Testis (tissue), 3 donors: ENCODE data around the gene ZMYM2. TPM values are rescaled to one million over a fixed set of nuclear protein-coding genes. Genes with fewer than 3 reads are reported as not detected.

Experiments
- DNase-seq: peaks from one replicate; pipeline ENCODE4 v3.0.0-alpha.2; 2019
- H3K27ac ChIP-seq, 2 donors: fragments of 200-600 bp; sonication (generic); one replicate each; pipeline ENCODE4 v1.5.1; 2019
- H3K27me3 ChIP-seq: fragments of 200-600 bp; sonication (generic); one replicate; pipeline ENCODE4 v1.5.1; 2019
- H3K36me3 ChIP-seq: fragments of 200-600 bp; sonication (generic); one replicate; pipeline ENCODE4 v1.5.1; 2017; ENCODE audit warnings: low read depth; ENCODE audit errors: missing control alignments
- H3K4me1 ChIP-seq: fragments of 200-600 bp; sonication (generic); one replicate; pipeline ENCODE4 v1.5.1; 2019
- H3K4me3 ChIP-seq, 2 donors: fragments of 200-600 bp; sonication (generic); one replicate each; pipeline ENCODE4 v1.5.1; 2017 to 2019
- H3K9me3 ChIP-seq: fragments of 200-600 bp; sonication (generic); one replicate; pipeline ENCODE4 v1.5.1; 2017
- POLR2A ChIP-seq: fragments of 450-650 bp; IDR thresholded peaks from one replicate; pipeline ENCODE4 v1.6.1; 2017; ENCODE audit warnings: antibody characterized with exemption, mild to moderate bottlenecking, moderate library complexity
- WGBS, 2 donors: methylation state at CpG; one replicate each; pipeline ENCODE4 v1.1.5; 2018; 5-methylcytosine and 5-hydroxymethylcytosine counted together
- intact Hi-C: fragments of 100-400 bp; cut with DNase I; formaldehyde crosslinking; loops from one replicate; pipeline ENCODE4 v1.15.1; 2023; ENCODE audit warnings: low total_unique reads
- polyA plus RNA-seq: library from polyadenylated mRNA; stranded (reverse); fragments of 350-450 nt; fragmentation: Illumina TruSeq; extraction: RNeasy Lipid Tissue Mini Kit (QIAGEN cat#74804); gene quantifications from one replicate; pipeline ENCODE4 v1.2.3, GENCODE V29; 2014; ENCODE audit warnings: low read depth, low replicate concordance; ENCODE audit not compliant: insufficient read depth
- total RNA-seq, 2 donors: library from RNA; depleted of rRNA; stranded (reverse); fragments of >200 nt; gene quantifications; one replicate each; pipeline ENCODE4 v1.2.3, GENCODE V29; 2016
- TF ChIP-seq, protein P1 (sequence below), 3 experiments: fragments of 450-650 bp in 2 of 3; fragments of 200-600 bp in 1 of 3; sonication (generic) in 1 of 3; IDR thresholded peaks; one replicate each; pipeline ENCODE4 v1.5.1; 2016 to 2019; ENCODE audit warnings: antibody characterized with exemption in 3 of 3, mild to moderate bottlenecking in 2 of 3, moderate library complexity in 1 of 3

ZMYM2 gene
- total and polyA plus RNA-seq, 3 donors from 2014 or later = 110 to 177 (median 162) TPM

- peaks cover 6% of the 10 kb centered on the region for H3K4me1 ChIP-seq
- H3K9me3 ChIP-seq = no peaks in the 10 kb centered on the region
- peak overlapping the region; percentile 80 to 84 for H3K27ac ChIP-seq
- peak overlapping the region; percentile 63 to 74 for H3K4me3 ChIP-seq
- WGBS, 2 donors = 1 to 2% methylated on average over 10 to 53 of the region's 82 CpGs
- H3K27me3 ChIP-seq = no peaks in the 10 kb centered on the region
- DNase-seq = peak; percentile 84
- H3K36me3 ChIP-seq = no peaks in the 10 kb centered on the region
- no peak for TF ChIP-seq POLR2A
- TF ChIP-seq, protein P1, sequence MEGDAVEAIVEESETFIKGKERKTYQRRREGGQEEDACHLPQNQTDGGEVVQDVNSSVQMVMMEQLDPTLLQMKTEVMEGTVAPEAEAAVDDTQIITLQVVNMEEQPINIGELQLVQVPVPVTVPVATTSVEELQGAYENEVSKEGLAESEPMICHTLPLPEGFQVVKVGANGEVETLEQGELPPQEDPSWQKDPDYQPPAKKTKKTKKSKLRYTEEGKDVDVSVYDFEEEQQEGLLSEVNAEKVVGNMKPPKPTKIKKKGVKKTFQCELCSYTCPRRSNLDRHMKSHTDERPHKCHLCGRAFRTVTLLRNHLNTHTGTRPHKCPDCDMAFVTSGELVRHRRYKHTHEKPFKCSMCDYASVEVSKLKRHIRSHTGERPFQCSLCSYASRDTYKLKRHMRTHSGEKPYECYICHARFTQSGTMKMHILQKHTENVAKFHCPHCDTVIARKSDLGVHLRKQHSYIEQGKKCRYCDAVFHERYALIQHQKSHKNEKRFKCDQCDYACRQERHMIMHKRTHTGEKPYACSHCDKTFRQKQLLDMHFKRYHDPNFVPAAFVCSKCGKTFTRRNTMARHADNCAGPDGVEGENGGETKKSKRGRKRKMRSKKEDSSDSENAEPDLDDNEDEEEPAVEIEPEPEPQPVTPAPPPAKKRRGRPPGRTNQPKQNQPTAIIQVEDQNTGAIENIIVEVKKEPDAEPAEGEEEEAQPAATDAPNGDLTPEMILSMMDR (IDR thresholded peaks at IDR 0.05) = peak; percentile 15 to 42 (median 27)
- intact Hi-C loops = no loop called here
These were observed 169.3 kb downstream of the ZMYM2 start for GRCh38 chr13:20127562-20128458.

- intact Hi-C loops = no loop called here
- Histone ChIP-seq H3K36me3 (no peaks in the 10 kb centered on the region), H3K27ac (peak overlapping the region; percentile 80 to 84), H3K4me1 (peaks cover 6% of the 10 kb centered on the region), H3K4me3 (peak overlapping the region; percentile 63 to 74), H3K27me3 (no peaks in the 10 kb centered on the region), H3K9me3 (no peaks in the 10 kb centered on the region)
- WGBS, 2 donors = 1 to 3% methylated on average over 7 to 26 of the region's 28 CpGs
- peak; percentile 46 for DNase-seq
- TF ChIP-seq POLR2A = no peak
- TF ChIP-seq, protein P1 (IDR thresholded peaks at IDR 0.05) = peak in 2 of 3 experiments; percentile 22 to 26
These were observed 170.0 kb downstream of the ZMYM2 start for GRCh38 chr13:20128459-20128931.

GRCh38 chr13:20129076-20129475 is 170.5 kb downstream of the ZMYM2 start:
- Histone ChIP-seq H3K27ac (peak overlapping the region in 1 of 2 donors; percentile 84), H3K36me3 (no peaks in the 10 kb centered on the region), H3K9me3 (no peaks in the 10 kb centered on the region), H3K27me3 (no peaks in the 10 kb centered on the region), H3K4me1 (peaks cover 6% of the 10 kb centered on the region), H3K4me3 (peak overlapping the region; percentile 63 to 74)
- no peak for DNase-seq
- intact Hi-C loops = no loop called here
- TF ChIP-seq, protein P1 (IDR thresholded peaks at IDR 0.05) = no peak
- no peak for TF ChIP-seq POLR2A
- WGBS, 2 donors = 53 to 60% methylated on average over 17 to 18 of the region's 18 CpGs

DNA sequence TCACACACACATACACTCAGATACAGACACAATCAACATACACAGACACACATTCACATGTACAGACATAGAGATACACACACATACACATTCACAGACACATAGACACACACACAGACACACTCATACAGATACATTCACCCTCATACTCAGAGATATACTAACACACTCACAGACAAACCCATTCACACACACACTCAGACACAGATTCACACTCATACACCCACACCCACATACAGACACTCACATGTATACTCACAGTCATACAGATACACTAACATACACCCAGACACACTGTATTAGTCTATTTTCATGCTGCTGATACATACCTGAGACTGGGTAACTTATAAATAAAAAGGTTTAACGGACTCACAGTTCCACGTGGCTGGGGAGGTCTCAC is 171.5 kb downstream of the ZMYM2 start:
- Histone ChIP-seq H3K27me3 (no peaks in the 10 kb centered on the region), H3K36me3 (no peaks in the 10 kb centered on the region), H3K9me3 (no peaks in the 10 kb centered on the region), H3K4me3 (no peak overlapping the region), H3K27ac (no peak overlapping the region), H3K4me1 (peaks cover 6% of the 10 kb centered on the region)
- no peak for DNase-seq
- 50 to 79% methylated on average over 2 of the region's 2 CpGs for WGBS, 2 donors
- intact Hi-C loops = no loop called here
- no peak for TF ChIP-seq POLR2A
- TF ChIP-seq, protein P1 (IDR thresholded peaks at IDR 0.05) = no peak
